SU-DHL-6 (cell line): ENCODE data around the gene WNT9A.

Experiments used
- CTCF ChIP-seq: fragments of 200-600 bp; sonication (generic); IDR thresholded peaks from one replicate; pipeline ENCODE4 v1.5.1; 2017; ENCODE audit warnings: antibody characterized with exemption, mild to moderate bottlenecking, low read length, moderate library complexity; ENCODE audit not compliant: insufficient read depth, poor library complexity, severe bottlenecking
- EZH2phosphoT487 ChIP-seq: fragments of 200-600 bp; sonication (generic), shearing (Covaris generic); conservative IDR thresholded peaks from 2 replicates; pipeline ENCODE4 v1.6.1; 2018; ENCODE audit warnings: mild to moderate bottlenecking, antibody characterized with exemption, low read length, moderate library complexity, mixed read lengths

- no peak for TF ChIP-seq CTCF
- TF ChIP-seq EZH2phosphoT487 = no peak
Measured at GRCh38 chr1:227910511-227911153, 37.1 kb downstream of the WNT9A start.
